Measurements from ENCODE around the gene ABCA12. TPM values are rescaled to one million over a fixed set of nuclear protein-coding genes. Genes with fewer than 3 reads are reported as not detected.

Gene ABCA12
- total and polyA plus RNA-seq, 10 of the 15 experiments (the other 5 are each of a cell fraction or from before 2014, with no cell fraction given), result 1.2 to 12.1 (median 6.0) TPM

- Histone ChIP-seq H3K4me2 (ENCODE audit: control insufficient read depth, insufficient read depth) (no peak overlapping the region), H2AFZ (ENCODE audit: control insufficient read depth, low read depth, low read length) (no peak overlapping the region), H3K27me3 (replicated peaks in 1 of 2; ENCODE audit: control insufficient read depth in 2 of 2, insufficient read depth in 2 of 2, low read length in 1 of 2) (no peaks in the 10 kb centered on the region), H3K4me1 (ENCODE audit: control insufficient read depth, insufficient read depth, low read length) (no peaks in the 10 kb centered on the region), H4K20me1 (ENCODE audit: control insufficient read depth, insufficient read depth) (no peaks in the 10 kb centered on the region), H3K4me3 (no peak overlapping the region), H3K9me3 (replicated peaks; ENCODE audit: control insufficient read depth, insufficient read depth, low read length) (no peaks in the 10 kb centered on the region), H3K36me3 (ENCODE audit: control insufficient read depth in 2 of 2, insufficient read depth in 2 of 2, low read length in 1 of 2) (no peaks in the 10 kb centered on the region), H3K27ac (ENCODE audit: control insufficient read depth, insufficient read depth) (no peak overlapping the region), H3K9ac (ENCODE audit: control insufficient read depth, insufficient read depth, low read length) (no peak overlapping the region), H3K79me2 (ENCODE audit: control insufficient read depth, insufficient read depth, low read length) (no peaks in the 10 kb centered on the region)
- intact Hi-C loops (cut with micrococcal nuclease; ENCODE audit: unreplicated experiment), result no loop called here
- RAD21 ChIA-PET (ENCODE audit: unreplicated experiment), result no interaction called here
- CTCF ChIA-PET, result no interaction called here
- 43% methylated on average over 1 of the region's 1 CpG for WGBS (ENCODE audit: insufficient coverage, insufficient replicate concordance, low lambda C conversion rate, missing lambda C conversion rate)
- DNase-seq (ENCODE audit: low read depth, low spot score) (no peak), FAIRE-seq (no peak), ATAC-seq (no peak)
- in situ Hi-C loops (cut with MboI), result no loop called here
- POLR2A ChIA-PET, result no interaction called here
- SMC1A ChIA-PET (ENCODE audit: uncharacterized antibody, unreplicated experiment), result interaction anchor here (0.6 to 1.4 kb wide), 3 partner anchors 11 to 186 kb away, joined by 3 to 4 read pairs (median 3); no protein-coding TSS in a partner anchor
- BruUV-seq (replicated peaks), result no TSS peak
- TF ChIP-seq ZNF274 (IDR thresholded peaks at IDR 0.05; ENCODE audit: insufficient read depth, insufficient read length), result no peak
- TF ChIP-seq, protein P1, sequence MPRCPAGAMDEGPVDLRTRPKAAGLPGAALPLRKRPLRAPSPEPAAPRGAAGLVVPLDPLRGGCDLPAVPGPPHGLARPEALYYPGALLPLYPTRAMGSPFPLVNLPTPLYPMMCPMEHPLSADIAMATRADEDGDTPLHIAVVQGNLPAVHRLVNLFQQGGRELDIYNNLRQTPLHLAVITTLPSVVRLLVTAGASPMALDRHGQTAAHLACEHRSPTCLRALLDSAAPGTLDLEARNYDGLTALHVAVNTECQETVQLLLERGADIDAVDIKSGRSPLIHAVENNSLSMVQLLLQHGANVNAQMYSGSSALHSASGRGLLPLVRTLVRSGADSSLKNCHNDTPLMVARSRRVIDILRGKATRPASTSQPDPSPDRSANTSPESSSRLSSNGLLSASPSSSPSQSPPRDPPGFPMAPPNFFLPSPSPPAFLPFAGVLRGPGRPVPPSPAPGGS (IDR thresholded peaks at IDR 0.05; ENCODE audit: borderline replicate concordance, insufficient read depth, low read depth, low read length, poor library complexity, severe bottlenecking), result no peak
- TF ChIP-seq GABPA (IDR thresholded peaks at IDR 0.05; ENCODE audit: low read depth), result no peak
- no peak for TF ChIP-seq PAX8 (IDR thresholded peaks at IDR 0.05)
- TF ChIP-seq, protein P2, sequence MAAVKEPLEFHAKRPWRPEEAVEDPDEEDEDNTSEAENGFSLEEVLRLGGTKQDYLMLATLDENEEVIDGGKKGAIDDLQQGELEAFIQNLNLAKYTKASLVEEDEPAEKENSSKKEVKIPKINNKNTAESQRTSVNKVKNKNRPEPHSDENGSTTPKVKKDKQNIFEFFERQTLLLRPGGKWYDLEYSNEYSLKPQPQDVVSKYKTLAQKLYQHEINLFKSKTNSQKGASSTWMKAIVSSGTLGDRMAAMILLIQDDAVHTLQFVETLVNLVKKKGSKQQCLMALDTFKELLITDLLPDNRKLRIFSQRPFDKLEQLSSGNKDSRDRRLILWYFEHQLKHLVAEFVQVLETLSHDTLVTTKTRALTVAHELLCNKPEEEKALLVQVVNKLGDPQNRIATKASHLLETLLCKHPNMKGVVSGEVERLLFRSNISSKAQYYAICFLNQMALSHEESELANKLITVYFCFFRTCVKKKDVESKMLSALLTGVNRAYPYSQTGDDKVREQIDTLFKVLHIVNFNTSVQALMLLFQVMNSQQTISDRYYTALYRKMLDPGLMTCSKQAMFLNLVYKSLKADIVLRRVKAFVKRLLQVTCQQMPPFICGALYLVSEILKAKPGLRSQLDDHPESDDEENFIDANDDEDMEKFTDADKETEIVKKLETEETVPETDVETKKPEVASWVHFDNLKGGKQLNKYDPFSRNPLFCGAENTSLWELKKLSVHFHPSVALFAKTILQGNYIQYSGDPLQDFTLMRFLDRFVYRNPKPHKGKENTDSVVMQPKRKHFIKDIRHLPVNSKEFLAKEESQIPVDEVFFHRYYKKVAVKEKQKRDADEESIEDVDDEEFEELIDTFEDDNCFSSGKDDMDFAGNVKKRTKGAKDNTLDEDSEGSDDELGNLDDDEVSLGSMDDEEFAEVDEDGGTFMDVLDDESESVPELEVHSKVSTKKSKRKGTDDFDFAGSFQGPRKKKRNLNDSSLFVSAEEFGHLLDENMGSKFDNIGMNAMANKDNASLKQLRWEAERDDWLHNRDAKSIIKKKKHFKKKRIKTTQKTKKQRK (IDR thresholded peaks at IDR 0.05; ENCODE audit: low read depth, low read length), result no peak
- no peak for TF ChIP-seq ZBED1 (IDR thresholded peaks at IDR 0.05; ENCODE audit: borderline replicate concordance)
- TF ChIP-seq PKNOX1 (IDR thresholded peaks at IDR 0.05), result no peak
- TF ChIP-seq FOXK2 (IDR thresholded peaks at IDR 0.05), result no peak
- no peak for TF ChIP-seq TAF1 (IDR thresholded peaks at IDR 0.05; ENCODE audit: borderline replicate concordance, low read depth, low read length)
- TF ChIP-seq JUNB (IDR thresholded peaks at IDR 0.05), result no peak
- no peak for TF ChIP-seq ASH2L (IDR thresholded peaks at IDR 0.05; ENCODE audit: borderline replicate concordance, low read depth)
- no peak for TF ChIP-seq SIN3A (IDR thresholded peaks at IDR 0.05; ENCODE audit: low read depth, low read length)
- TF ChIP-seq NFYB (IDR thresholded peaks at IDR 0.05; ENCODE audit: insufficient read depth, low read depth, low read length), result no peak
- TF ChIP-seq USF2 (IDR thresholded peaks at IDR 0.05; ENCODE audit: borderline replicate concordance, low read depth, low read length), result no peak
- no peak for TF ChIP-seq PBX3 (IDR thresholded peaks at IDR 0.05; ENCODE audit: insufficient replicate concordance, low read depth, low read length)
Observed at GRCh38 chr2:215160081-215160480, 21.7 kb upstream of the ABCA12 start.
